NCI-H1694 treated with DMSO at 0.1 percent for 48 hours (cell line): ENCODE data around the gene PRKCZ.
"Not testable (repeated sequence)": the region's sequence is repeated elsewhere in the genome, so short reads cannot be mapped to it uniquely, and the experiment has no call there.

ENCODE experiments used
- DNase-seq: peaks from one replicate; lab custom pipeline; 2025; lab: John Stamatoyannopoulos, UW

The PRKCZ gene

GRCh38 chr1:2135941-2136340 is 85.7 kb downstream of the PRKCZ start:
- DNase-seq: no peak

- DNase-seq: no peak
These were observed 86.4 kb downstream of the PRKCZ start for GRCh38 chr1:2136386-2137235.

GRCh38 chr1:2137257-2138121 is 87.3 kb downstream of the PRKCZ start:
- no peak for DNase-seq

- DNase-seq: not testable (repeated sequence)
These were observed 88.9 kb downstream of the PRKCZ start for GRCh38 chr1:2139156-2139555.

GRCh38 chr1:2141025-2141424 is 90.8 kb downstream of the PRKCZ start:
- DNase-seq: no peak

GRCh38 chr1:2143814-2144500 is 93.7 kb downstream of the PRKCZ start:
- no peak for DNase-seq

- DNase-seq: no peak
These were observed 94.4 kb downstream of the PRKCZ start for GRCh38 chr1:2144501-2145090.

GRCh38 chr1:2145946-2146835 is 96.0 kb downstream of the PRKCZ start:
- DNase-seq: no peak

- no peak for DNase-seq
These were observed 96.8 kb downstream of the PRKCZ start for GRCh38 chr1:2146836-2147517.

- not testable (repeated sequence) for DNase-seq
These were observed 97.7 kb downstream of the PRKCZ start for GRCh38 chr1:2147869-2148268.

GRCh38 chr1:2148691-2149090 is 98.5 kb downstream of the PRKCZ start:
- no peak for DNase-seq

- DNase-seq: no peak
These were observed 100.6 kb downstream of the PRKCZ start for GRCh38 chr1:2150801-2151200.

- peak; percentile 0 for DNase-seq
These were observed 101.0 kb downstream of the PRKCZ start for GRCh38 chr1:2151252-2151651.

- DNase-seq: no peak
These were observed 101.7 kb downstream of the PRKCZ start for GRCh38 chr1:2151911-2152310.

GRCh38 chr1:2152954-2153353 is 102.7 kb downstream of the PRKCZ start:
- no peak for DNase-seq

- no peak for DNase-seq
These were observed 103.8 kb downstream of the PRKCZ start for GRCh38 chr1:2154022-2154421.

GRCh38 chr1:2155147-2155598 is 105.0 kb downstream of the PRKCZ start:
- DNase-seq: no peak

GRCh38 chr1:2155788-2156187 is 105.6 kb downstream of the PRKCZ start:
- no peak for DNase-seq

GRCh38 chr1:2156866-2157265 is 106.7 kb downstream of the PRKCZ start:
- no peak for DNase-seq

GRCh38 chr1:2157856-2158255 is 107.6 kb downstream of the PRKCZ start:
- no peak for DNase-seq
